Karpas-422 (cell line): ENCODE measurements around the gene TMEM179B. TPM values are rescaled to one million over a fixed set of nuclear protein-coding genes. Genes with fewer than 3 reads are reported as not detected.

ENCODE experiments used
- DNase-seq: peaks from one replicate; pipeline ENCODE4 v3.0.0-alpha.2; 2015
- H2AFZ ChIP-seq: fragments of 200-600 bp; sonication (generic); 2 replicates; pipeline ENCODE4 v1.6.1; 2014; ENCODE audit warnings: antibody characterized with exemption, low read length, mixed read lengths
- H3K27ac ChIP-seq: fragments of 200-600 bp; sonication (generic); 2 replicates; pipeline ENCODE4 v1.5.1; 2014; ENCODE audit warnings: mild to moderate bottlenecking, low read length, moderate library complexity
- H3K27me3 ChIP-seq: fragments of 200-600 bp; sonication (generic); 2 replicates; pipeline ENCODE4 v1.6.1; 2014; ENCODE audit warnings: low read length, mixed read lengths
- H3K36me3 ChIP-seq: fragments of 200-600 bp; sonication (generic); 2 replicates; pipeline ENCODE4 v1.6.1; 2014; ENCODE audit warnings: low read length, mixed read lengths; ENCODE audit not compliant: insufficient read depth
- H3K4me1 ChIP-seq: fragments of 200-600 bp; sonication (generic); 2 replicates; pipeline ENCODE4 v1.6.1; 2014; ENCODE audit warnings: mild to moderate bottlenecking, low read length, mixed read lengths
- H3K4me2 ChIP-seq: fragments of 200-600 bp; sonication (generic); 2 replicates; pipeline ENCODE4 v1.6.1; 2014; ENCODE audit warnings: low read length, low read depth, mild to moderate bottlenecking; ENCODE audit not compliant: poor library complexity, severe bottlenecking
- H3K4me3 ChIP-seq: fragments of 200-600 bp; sonication (generic); 2 replicates; pipeline ENCODE4 v1.5.1; 2014; ENCODE audit warnings: mild to moderate bottlenecking, antibody characterized with exemption, low read length, mixed read lengths
- H3K79me2 ChIP-seq: fragments of 200-600 bp; sonication (generic); 2 replicates; pipeline ENCODE4 v1.6.1; 2014; ENCODE audit warnings: mild to moderate bottlenecking, low read length, mixed read lengths
- H3K9ac ChIP-seq: fragments of 200-600 bp; sonication (generic); 2 replicates; pipeline ENCODE4 v1.6.0; 2014; ENCODE audit warnings: low read length
- H3K9me2 ChIP-seq: fragments of 200-600 bp; sonication (generic), shearing (Covaris generic); replicated peaks from 2 replicates; pipeline ENCODE4 v1.6.0; 2014; ENCODE audit warnings: mild to moderate bottlenecking, low read length, moderate library complexity; ENCODE audit not compliant: insufficient read depth
- H3K9me3 ChIP-seq: fragments of 300-700, 200-600 bp; sonication (generic); 2 replicates; pipeline ENCODE4 v1.6.1; 2014; ENCODE audit warnings: low read length, mixed read lengths
- H4K20me1 ChIP-seq: fragments of 200-600 bp; sonication (generic); 2 replicates; pipeline ENCODE4 v1.6.1; 2014; ENCODE audit warnings: mild to moderate bottlenecking, antibody characterized with exemption, low read length, low read depth; ENCODE audit not compliant: insufficient read depth
- small RNA-seq: library from RNA; depleted of rRNA; stranded (forward); fragments of <200 nt; gene quantifications from one replicate; pipeline ENCODE3, GENCODE V24; 2014
- total RNA-seq: library from RNA; depleted of rRNA; stranded (reverse); fragments of >200 nt; shearing (Covaris generic); gene quantifications from 2 replicates; pipeline ENCODE4 v1.2.3, GENCODE V29; 2014; ENCODE audit warnings: low replicate concordance; rRNA removed

Gene TMEM179B
- total RNA-seq, 1 experiment from 2014 or later, result 80.4 TPM

GRCh38 chr11:62832336-62833234, 45.4 kb downstream of the TMEM179B start, which contains the start of gene TEX54:
TEX54 (minus strand) TSS chr11:62832841.
- Histone ChIP-seq H3K4me3 (peak within 1 kb of the TSS; percentile 95), H4K20me1 (peaks cover 4% of the 10 kb centered on the region; the same call in 1 of the 2 replicates), H3K27ac (no peak within 1 kb of the TSS), H3K79me2 (peaks cover 36% of the 10 kb centered on the region), H3K9me3 (no peaks in the 10 kb centered on the region), H3K9ac (peak within 1 kb of the TSS; percentile 92), H3K4me1 (peaks cover 27% of the 10 kb centered on the region), H3K36me3 (peaks cover 29% of the 10 kb centered on the region), H3K9me2 (no peaks in the 10 kb centered on the region), H3K4me2 (peak within 1 kb of the TSS; percentile 91), H3K27me3 (no peaks in the 10 kb centered on the region), H2AFZ (no peak within 1 kb of the TSS)
- no peak for DNase-seq

DNA sequence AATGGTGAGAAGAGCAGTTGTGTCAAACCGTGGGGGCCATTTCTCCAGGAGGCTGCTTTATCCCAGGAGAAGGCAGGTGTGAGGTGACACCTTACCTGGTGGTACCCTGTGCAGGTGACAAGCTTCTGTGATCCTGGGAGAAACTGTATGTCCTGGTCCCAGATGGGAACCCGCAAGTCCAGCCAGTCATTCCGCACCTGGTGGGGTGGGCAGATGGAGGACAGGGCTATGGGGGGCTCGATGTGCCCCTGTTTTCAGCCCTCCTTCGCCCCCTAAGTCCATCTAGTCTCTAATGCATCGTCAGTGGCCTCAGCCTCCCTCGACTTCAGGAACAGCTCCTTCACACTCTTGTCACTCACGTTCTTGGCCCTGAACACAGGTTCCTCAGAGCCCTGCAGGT, 48.1 kb downstream of the TMEM179B start:
- DNase-seq, result no peak
- no peak overlapping the region for H3K4me3 ChIP-seq
- peaks cover 28% of the 10 kb centered on the region for H3K36me3 ChIP-seq
- H3K4me2 ChIP-seq, result no peak overlapping the region
- H3K27ac ChIP-seq, result no peak overlapping the region
- peaks cover 39% of the 10 kb centered on the region for H3K4me1 ChIP-seq
- H3K9ac ChIP-seq, result no peak overlapping the region
- no peaks in the 10 kb centered on the region for H3K9me3 ChIP-seq
- no peaks in the 10 kb centered on the region for H3K27me3 ChIP-seq
- H3K9me2 ChIP-seq, result no peaks in the 10 kb centered on the region
- H4K20me1 ChIP-seq, result peaks cover 4% of the 10 kb centered on the region; the same call in 1 of the 2 replicates
- H2AFZ ChIP-seq, result no peak overlapping the region
- H3K79me2 ChIP-seq, result peaks cover 37% of the 10 kb centered on the region

DNA sequence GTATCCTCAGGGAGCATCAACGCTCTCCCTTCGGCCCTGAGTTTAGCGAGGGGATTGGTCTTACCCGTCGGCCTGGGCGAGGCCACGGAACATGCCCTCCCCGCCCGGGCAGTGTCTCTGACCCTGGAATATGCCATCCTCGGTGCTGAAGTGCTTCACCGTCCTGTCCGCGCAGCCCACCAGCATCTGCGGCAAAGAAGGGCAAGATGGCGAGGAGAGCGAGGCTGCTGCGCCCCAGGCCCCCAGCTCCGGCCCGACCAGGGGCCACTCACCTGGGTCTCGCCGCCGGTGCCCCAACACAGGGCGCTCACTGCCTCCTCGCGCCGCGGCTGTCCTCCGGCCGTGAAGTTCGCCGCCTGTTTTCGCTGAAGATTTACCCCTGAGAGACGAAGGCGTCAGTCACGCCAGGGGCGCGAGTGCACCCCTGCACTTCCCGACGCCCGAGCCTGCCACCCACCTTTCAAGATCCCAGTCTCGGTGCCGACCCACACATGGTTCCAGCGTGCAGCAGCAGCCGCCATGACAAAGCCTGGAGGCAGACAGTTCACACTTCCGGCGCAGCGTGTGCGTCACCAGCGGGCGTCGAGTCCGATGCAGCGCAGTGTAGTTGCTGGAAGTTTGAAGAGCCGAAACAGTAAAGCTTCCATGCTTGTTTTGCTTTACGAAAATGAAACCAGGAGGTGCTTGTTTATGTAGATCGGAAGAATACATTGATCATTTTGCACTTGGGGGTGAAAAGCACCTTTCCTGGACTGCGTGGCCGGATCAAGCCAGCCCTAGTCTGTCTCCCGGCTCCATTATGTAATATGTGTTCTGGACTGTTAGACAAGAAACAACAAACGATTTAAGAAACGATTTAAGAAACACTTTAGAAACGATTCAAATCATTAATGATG, 52.1 kb downstream of the TMEM179B start, which contains the start of gene WDR74:
TSS of gene WDR74 (minus strand) at position 541 of the 896 bp plus-strand sequence. CDS start at position 521, 20 bp downstream.
- Histone ChIP-seq H3K4me2 (peak within 1 kb of the TSS; percentile 82), H2AFZ (peak within 1 kb of the TSS; percentile 68; the same call in 1 of the 2 replicates), H3K27me3 (no peaks in the 10 kb centered on the region), H3K9me2 (no peaks in the 10 kb centered on the region), H3K79me2 (peaks cover 30% of the 10 kb centered on the region), H3K36me3 (peaks cover 21% of the 10 kb centered on the region; the same call in 1 of the 2 replicates), H3K9me3 (no peaks in the 10 kb centered on the region), H3K4me3 (peak within 1 kb of the TSS; percentile 97), H4K20me1 (no peaks in the 10 kb centered on the region), H3K9ac (peak within 1 kb of the TSS; percentile 86), H3K4me1 (peaks cover 37% of the 10 kb centered on the region), H3K27ac (peak within 1 kb of the TSS; percentile 92)
- DNase-seq, result peak; percentile 98

Small RNA genes lying within 50 kb of the gene (small RNA-seq; reads per million reads assigned to genes)
- not detected for gene MIR6514
- not detected for gene RNU6-118P

Other genes starting within 250 kb of the TMEM179B start
- under 0.01 and 0.34 TPM in 2 replicates for gene AHNAK, start 240.6 kb upstream of the TMEM179B start, total RNA-seq
- gene EEF1G, start 213.5 kb upstream of the TMEM179B start, total RNA-seq, result 1,351 and 2,115 TPM in 2 replicates
- gene TUT1, start 195.9 kb upstream of the TMEM179B start, total RNA-seq, result 8.1 and 17.3 TPM in 2 replicates
- 60.2 and 89.3 TPM in 2 replicates for gene MTA2, start 185.5 kb upstream of the TMEM179B start, total RNA-seq
- gene EML3, start 174.6 kb upstream of the TMEM179B start, total RNA-seq, result 21.2 and 22.0 TPM in 2 replicates
- gene ROM1, start 174.1 kb upstream of the TMEM179B start, total RNA-seq, result 0.45 and 1.2 TPM in 2 replicates
- 43.5 and 76.5 TPM in 2 replicates for gene B3GAT3, start 165.4 kb upstream of the TMEM179B start, total RNA-seq
- gene GANAB, start 140.8 kb upstream of the TMEM179B start, total RNA-seq, result 98.5 and 104 TPM in 2 replicates
- gene INTS5, start 134.1 kb upstream of the TMEM179B start, total RNA-seq, result 17.4 and 26.0 TPM in 2 replicates
- gene C11orf98, start 122.2 kb upstream of the TMEM179B start, total RNA-seq, result 83.6 and 158 TPM in 2 replicates
- 4.5 and 8.2 TPM in 2 replicates for gene CSKMT, start 122.1 kb upstream of the TMEM179B start, total RNA-seq
- 13.9 and 27.3 TPM in 2 replicates for gene UQCC3, start 115.7 kb upstream of the TMEM179B start, total RNA-seq
- gene LBHD1, start 115.1 kb upstream of the TMEM179B start, total RNA-seq, result 18.4 and 28.8 TPM in 2 replicates
- gene UBXN1, start 108.3 kb upstream of the TMEM179B start, total RNA-seq, result 160 and 334 TPM in 2 replicates
- gene LRRN4CL, start 97.9 kb upstream of the TMEM179B start, total RNA-seq, result 0.45 and 0.54 TPM in 2 replicates
- 55.6 and 79.1 TPM in 2 replicates for gene BSCL2, start 80.0 kb upstream of the TMEM179B start, total RNA-seq
- not detected in 2 replicates for gene GNG3, start 79.7 kb upstream of the TMEM179B start, total RNA-seq
- gene HNRNPUL2, start 59.9 kb upstream of the TMEM179B start, total RNA-seq, result 10.6 and 13.9 TPM in 2 replicates
- gene TTC9C, start 58.9 kb upstream of the TMEM179B start, total RNA-seq, result 48.9 and 49.2 TPM in 2 replicates
- gene ZBTB3, start 33.2 kb upstream of the TMEM179B start, total RNA-seq, result 5.3 and 6.6 TPM in 2 replicates
- gene POLR2G, start 25.8 kb upstream of the TMEM179B start, total RNA-seq, result 115 and 140 TPM in 2 replicates
- 10.4 and 30.1 TPM in 2 replicates for gene TAF6L, start 16.0 kb upstream of the TMEM179B start, total RNA-seq
- 22.2 and 34.6 TPM in 2 replicates for gene TMEM223, start 4.6 kb downstream of the TMEM179B start, total RNA-seq
- gene NXF1, start 18.0 kb downstream of the TMEM179B start, total RNA-seq, result 37.5 and 41.1 TPM in 2 replicates
- 30.0 and 39.9 TPM in 2 replicates for gene STX5, start 44.6 kb downstream of the TMEM179B start, total RNA-seq
- gene TEX54, start 45.4 kb downstream of the TMEM179B start, total RNA-seq, result 2.7 TPM in 1 of 2 replicates, not detected in the other
- 44.0 and 123 TPM in 2 replicates for gene WDR74, start 52.2 kb downstream of the TMEM179B start, total RNA-seq
- gene SLC3A2, start 93.5 kb downstream of the TMEM179B start, total RNA-seq, result 167 and 208 TPM in 2 replicates
- not detected in 2 replicates for gene CHRM1, start 134.0 kb downstream of the TMEM179B start, total RNA-seq
- not detected in 2 replicates for gene SLC22A6, start 197.6 kb downstream of the TMEM179B start, total RNA-seq
- not detected in 2 replicates for gene SLC22A8, start 228.4 kb downstream of the TMEM179B start, total RNA-seq